Peyer's patch (tissue), 4 donors: ENCODE data around the gene PIP5K1B.

ENCODE experiments used
- CTCF ChIP-seq, 6 experiments: fragments of 450-650 bp in 4 of 6; fragments of 200-600 bp in 2 of 6; sonication (generic) in 1 of 6; IDR thresholded peaks; one replicate each; pipeline ENCODE4 v1.5.1; 2017 to 2019; ENCODE audit warnings: antibody characterized with exemption in 6 of 6, mild to moderate bottlenecking in 3 of 6, moderate library complexity in 1 of 6
- POLR2A ChIP-seq, 2 donors: fragments of 450-650 bp; IDR thresholded peaks; one replicate each; pipeline ENCODE4 v1.5.1; 2017; ENCODE audit warnings: antibody characterized with exemption in 2 of 2, mild to moderate bottlenecking in 2 of 2, moderate library complexity in 2 of 2

- TF ChIP-seq CTCF (IDR thresholded peaks at IDR 0.05) (no peak), POLR2A (IDR thresholded peaks at IDR 0.05) (no peak)
Measured at GRCh38 chr9:68919661-68920060, 214.6 kb downstream of the PIP5K1B start.
